ENCODE results near the gene ST8SIA4.

Gene ST8SIA4

GRCh38 chr5:100896054-100896453, 7.0 kb downstream of the ST8SIA4 start:
- no peak for DNase-seq (ENCODE audit: low spot score)
- TF ChIP-seq CTCF (IDR thresholded peaks at IDR 0.05; ENCODE audit: extremely low read depth, missing control alignments): no peak

GRCh38 chr5:100890461-100891008, 12.5 kb downstream of the ST8SIA4 start:
- no peak for TF ChIP-seq CTCF (IDR thresholded peaks at IDR 0.05; ENCODE audit: extremely low read depth, missing control alignments)
- no peak for DNase-seq (ENCODE audit: low spot score)

- no peak for TF ChIP-seq CTCF (IDR thresholded peaks at IDR 0.05; ENCODE audit: extremely low read depth, missing control alignments)
- no peak for DNase-seq (ENCODE audit: low spot score)
Measured at GRCh38 chr5:100889896-100890295, 13.2 kb downstream of the ST8SIA4 start.

GRCh38 chr5:100889165-100889743, 13.8 kb downstream of the ST8SIA4 start:
- no peak for DNase-seq (ENCODE audit: low spot score)
- TF ChIP-seq CTCF (IDR thresholded peaks at IDR 0.05; ENCODE audit: extremely low read depth, missing control alignments): no peak

GRCh38 chr5:100877274-100877673, 25.8 kb downstream of the ST8SIA4 start:
- no peak for TF ChIP-seq CTCF (IDR thresholded peaks at IDR 0.05; ENCODE audit: extremely low read depth, missing control alignments)
- DNase-seq (ENCODE audit: low spot score): no peak

GRCh38 chr5:100872408-100873190, 30.5 kb downstream of the ST8SIA4 start:
- no peak for TF ChIP-seq CTCF (IDR thresholded peaks at IDR 0.05; ENCODE audit: extremely low read depth, missing control alignments)

GRCh38 chr5:100867039-100867562, 36.0 kb downstream of the ST8SIA4 start:
- DNase-seq (ENCODE audit: low spot score): no peak
- TF ChIP-seq CTCF (IDR thresholded peaks at IDR 0.05; ENCODE audit: extremely low read depth, missing control alignments): no peak

More at GRCh38 chr5:100872408-100873190, 30.5 kb downstream of the ST8SIA4 start:
- DNase-seq (ENCODE audit: low spot score): no peak
